GM23338 (cell line): ENCODE measurements around the gene PCGF2. TPM values are rescaled to one million over a fixed set of nuclear protein-coding genes. Genes with fewer than 3 reads are reported as not detected.

Source experiments
- ATAC-seq: fragments of 200-7000 bp; cut with Tn5 transposase; 3 replicates; pipeline ENCODE4 v1.9.1; 2020
- DNase-seq: peaks from one replicate; pipeline ENCODE4 v3.0.0-alpha.2; 2015; ENCODE audit warnings: low spot score
- H2AFZ ChIP-seq: fragments of 200-600 bp; sonication (generic); 2 replicates; pipeline ENCODE4 v1.8.0; 2016; ENCODE audit warnings: antibody characterized with exemption, mild to moderate bottlenecking, moderate library complexity
- H3F3A ChIP-seq: fragments of 200-600 bp; sonication (generic); replicated peaks from 2 replicates; pipeline ENCODE4 v1.8.0; 2017; ENCODE audit warnings: antibody characterized with exemption, mixed run types, low read depth
- H3K27ac ChIP-seq: fragments of 200-600 bp; sonication (generic); 2 replicates; pipeline ENCODE4 v1.6.1; 2016; ENCODE audit warnings: low read depth
- H3K27me3 ChIP-seq: fragments of 200-600 bp; sonication (generic); 2 replicates; pipeline ENCODE4 v1.8.0; 2016; ENCODE audit warnings: mild to moderate bottlenecking, mixed run types, moderate library complexity; ENCODE audit not compliant: insufficient read depth
- H3K36me3 ChIP-seq: fragments of 200-600 bp; sonication (generic); 2 replicates; pipeline ENCODE4 v1.8.0; 2016; ENCODE audit warnings: mild to moderate bottlenecking; ENCODE audit not compliant: insufficient read depth
- H3K4me1 ChIP-seq: fragments of 200-600 bp; sonication (generic); 2 replicates; pipeline ENCODE4 v1.8.0; 2016; ENCODE audit warnings: mild to moderate bottlenecking, moderate library complexity; ENCODE audit not compliant: insufficient read depth
- H3K4me2 ChIP-seq: fragments of 200-600 bp; sonication (generic); 2 replicates; pipeline ENCODE4 v1.7.1; 2017; ENCODE audit warnings: mixed run types
- H3K4me3 ChIP-seq: fragments of 200-600 bp; sonication (generic); 2 replicates; pipeline ENCODE4 v1.6.1; 2016; ENCODE audit warnings: mixed run types
- H3K79me2 ChIP-seq: fragments of 200-600 bp; sonication (generic); replicated peaks from 2 replicates; pipeline ENCODE4 v1.8.0; 2017; ENCODE audit warnings: mild to moderate bottlenecking; ENCODE audit not compliant: insufficient read depth
- H3K9me2 ChIP-seq: fragments of 200-600 bp; sonication (generic); 2 replicates; pipeline ENCODE4 v1.8.0; 2017; ENCODE audit not compliant: insufficient read depth
- H4K20me1 ChIP-seq: fragments of 200-600 bp; sonication (generic); replicated peaks from 2 replicates; pipeline ENCODE4 v1.8.0; 2017; ENCODE audit warnings: mild to moderate bottlenecking; ENCODE audit not compliant: insufficient read depth
- H3K27ac Mint-ChIP-seq: 2 replicates; pipeline ENCODE4 v1.8.0; 2020; ENCODE audit warnings: inconsistent platforms, mild to moderate bottlenecking, moderate library complexity, mixed read lengths
- H3K27me3 Mint-ChIP-seq: 3 replicates; pipeline ENCODE4 v1.8.0; 2022; ENCODE audit warnings: low read depth, mild to moderate bottlenecking, moderate library complexity, mixed read lengths, inconsistent platforms; ENCODE audit not compliant: insufficient read depth, poor library complexity
- H3K36me3 Mint-ChIP-seq: 3 replicates; pipeline ENCODE4 v1.8.0; 2021; ENCODE audit warnings: low read depth, mild to moderate bottlenecking, inconsistent platforms, moderate library complexity, mixed read lengths
- H3K4me1 Mint-ChIP-seq: 3 replicates; pipeline ENCODE4 v1.8.0; 2020; ENCODE audit warnings: mild to moderate bottlenecking, inconsistent platforms, mixed read lengths
- H3K4me3 Mint-ChIP-seq: 3 replicates; pipeline ENCODE4 v1.8.0; 2021; ENCODE audit warnings: moderate library complexity, mild to moderate bottlenecking, inconsistent platforms, mixed read lengths
- H3K9me3 Mint-ChIP-seq: 3 replicates; pipeline ENCODE4 v1.8.0; 2020; ENCODE audit warnings: moderate library complexity, mild to moderate bottlenecking, inconsistent platforms, mixed read lengths
- CREB1 ChIP-seq: fragments of 250-450 bp; sonication (Bioruptor Pico); IDR thresholded peaks from 2 replicates; pipeline ENCODE4 v1.5.0; 2020; ENCODE audit warnings: low read depth, mild to moderate bottlenecking, moderate library complexity
- CTCF ChIP-seq, 2 experiments: fragments of 200-600 bp in 1 of 2; sonication (generic) in 1 of 2; conservative IDR thresholded peaks; 2 replicates each; pipeline versions ENCODE4 v1.5.1 to v1.6.1; 2016 to 2017; ENCODE audit warnings: antibody characterized with exemption in 2 of 2, low read depth in 2 of 2, mild to moderate bottlenecking in 2 of 2, moderate library complexity in 1 of 2
- ETS1 ChIP-seq: IDR thresholded peaks from 2 replicates; pipeline ENCODE4 v1.6.1; 2016; ENCODE audit warnings: antibody characterized with exemption
- EZH2 ChIP-seq: fragments of 200-600 bp; sonication (generic); IDR thresholded peaks from one replicate; pipeline ENCODE4 v1.8.0; 2017; ENCODE audit warnings: antibody characterized with exemption, mild to moderate bottlenecking, low read depth; ENCODE audit not compliant: unreplicated experiment
- EZH2phosphoT487 ChIP-seq: fragments of 200-600 bp; sonication (generic); IDR thresholded peaks from one replicate; pipeline ENCODE4 v1.8.1; 2018; ENCODE audit warnings: antibody characterized with exemption; ENCODE audit not compliant: unreplicated experiment
- JUNB ChIP-seq: IDR thresholded peaks from one replicate; pipeline ENCODE4 v1.6.1; 2016; ENCODE audit warnings: antibody characterized with exemption; ENCODE audit not compliant: unreplicated experiment
- NANOG ChIP-seq: IDR thresholded peaks from 2 replicates; pipeline ENCODE4 v1.6.1; 2016; ENCODE audit warnings: antibody characterized with exemption, borderline replicate concordance
- POLR2AphosphoS5 ChIP-seq: IDR thresholded peaks from 2 replicates; pipeline ENCODE4 v1.6.1; 2016; ENCODE audit warnings: antibody characterized with exemption, low read depth
- REST ChIP-seq: IDR thresholded peaks from one replicate; pipeline ENCODE4 v1.6.1; 2018; ENCODE audit warnings: antibody characterized with exemption; ENCODE audit not compliant: unreplicated experiment
- STAT1 ChIP-seq: IDR thresholded peaks from one replicate; pipeline ENCODE4 v1.6.1; 2016; ENCODE audit warnings: antibody characterized with exemption; ENCODE audit not compliant: unreplicated experiment
- ZNF114 ChIP-seq: fragments of 250-450 bp; sonication (Bioruptor Pico); IDR thresholded peaks from 2 replicates; pipeline ENCODE4 v1.5.0; 2020; ENCODE audit warnings: mild to moderate bottlenecking, moderate library complexity
- ZNF331 ChIP-seq: fragments of 250-450 bp; sonication (Bioruptor Pico); IDR thresholded peaks from 2 replicates; pipeline ENCODE4 v1.5.0; 2020; ENCODE audit warnings: low read depth, mild to moderate bottlenecking, moderate library complexity
- ZNF462 ChIP-seq: fragments of 250-450 bp; sonication (Bioruptor Pico); IDR thresholded peaks from 2 replicates; pipeline ENCODE4 v1.5.0; 2020; ENCODE audit warnings: mild to moderate bottlenecking, moderate library complexity
- polyA plus RNA-seq: library from polyadenylated mRNA; unstranded; fragments of >200 nt; fragmentation: Nextera tagmentation; extraction: Ambion mirVana; gene quantifications from 2 replicates; pipeline ENCODE4 v1.2.1, GENCODE V29; 2016
- total RNA-seq: library from RNA; depleted of rRNA; stranded (reverse); fragments of >200 nt; shearing (Covaris generic); gene quantifications from 2 replicates; pipeline ENCODE4 v1.2.3, GENCODE V29; 2014

PCGF2 gene
- total and polyA plus RNA-seq, 2 experiments from 2014 or later: 21.1 to 51.9 TPM

GRCh38 chr17:38709104-38709820 is 38.9 kb downstream of the PCGF2 start:
- Histone ChIP-seq H3K4me2 (no peak overlapping the region), H3F3A (peaks cover 26% of the 10 kb centered on the region), H3K9me2 (no peaks in the 10 kb centered on the region), H3K79me2 (no peaks in the 10 kb centered on the region), H2AFZ (no peak overlapping the region), H3K27me3 (peaks cover 57% of the 10 kb centered on the region), H3K27ac (no peak overlapping the region), H3K36me3 (no peaks in the 10 kb centered on the region), H4K20me1 (peaks cover 5% of the 10 kb centered on the region; the same call in 1 of the 2 replicates), H3K4me3 (no peak overlapping the region), H3K4me1 (peaks cover 39% of the 10 kb centered on the region)
- no peak overlapping the region for H3K4me3 Mint-ChIP-seq
- peaks cover 69% of the 10 kb centered on the region for H3K4me1 Mint-ChIP-seq
- ATAC-seq (no peak), DNase-seq (no peak)
- H3K9me3 Mint-ChIP-seq: peaks cover 3% of the 10 kb centered on the region; the same call in 2 of the 3 replicates
- H3K27ac Mint-ChIP-seq: no peak overlapping the region
- TF ChIP-seq ZNF462 (CRISPR knock-in tag) (no peak), STAT1 (no peak), EZH2phosphoT487 (no peak), ETS1 (no peak), NANOG (no peak), EZH2 (no peak), ZNF331 (CRISPR knock-in tag) (no peak), REST (no peak), CREB1 (CRISPR knock-in tag) (no peak), POLR2AphosphoS5 (no peak), ZNF114 (no peak), CTCF (conservative IDR thresholded peaks at IDR 0.05; ENCODE audit: low read depth in 2 of 2) (no peak), JUNB (no peak)
- H3K36me3 Mint-ChIP-seq: peaks cover 14% of the 10 kb centered on the region
- H3K27me3 Mint-ChIP-seq: peaks cover 54% of the 10 kb centered on the region
